LHCN-M2 (cell line): ENCODE results near the gene CBLIF. TPM values are rescaled to one million over a fixed set of nuclear protein-coding genes. Genes with fewer than 3 reads are reported as not detected.
"Not testable (repeated sequence)": the region's sequence is repeated elsewhere in the genome, so short reads cannot be mapped to it uniquely, and the experiment has no call there.

Experiments used
- DNase-seq: peaks from one replicate; pipeline ENCODE4 v3.0.0-alpha.2; 2012; ENCODE audit warnings: low read depth
- total RNA-seq: library from RNA; depleted of rRNA; stranded (reverse); fragments of >200 nt; gene quantifications from 2 replicates; pipeline ENCODE4 v1.2.3, GENCODE V29; 2014; rRNA removed

The CBLIF gene
- total RNA-seq, 1 experiment from 2014 or later = not detected

DNA sequence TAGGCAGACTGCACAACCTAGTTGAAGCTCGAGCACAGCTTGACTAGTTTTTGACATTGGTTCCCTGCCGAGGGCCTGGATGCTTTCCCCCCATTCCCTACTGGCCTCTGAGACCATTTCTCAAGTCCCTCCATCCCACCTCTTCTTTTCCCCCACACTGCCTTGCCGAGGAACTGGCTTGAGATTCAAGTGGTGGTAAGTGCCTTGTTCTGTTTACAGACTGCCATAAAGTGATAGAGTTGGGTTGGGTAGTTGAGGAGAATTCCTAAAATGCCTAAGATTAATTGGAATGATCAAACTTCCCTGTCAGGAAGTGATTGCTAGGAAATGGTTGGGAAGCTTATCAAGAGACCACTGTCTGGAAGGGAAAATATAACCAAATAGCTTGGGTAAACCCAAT is 50.9 kb downstream of the CBLIF start:
- no peak for DNase-seq

DNA sequence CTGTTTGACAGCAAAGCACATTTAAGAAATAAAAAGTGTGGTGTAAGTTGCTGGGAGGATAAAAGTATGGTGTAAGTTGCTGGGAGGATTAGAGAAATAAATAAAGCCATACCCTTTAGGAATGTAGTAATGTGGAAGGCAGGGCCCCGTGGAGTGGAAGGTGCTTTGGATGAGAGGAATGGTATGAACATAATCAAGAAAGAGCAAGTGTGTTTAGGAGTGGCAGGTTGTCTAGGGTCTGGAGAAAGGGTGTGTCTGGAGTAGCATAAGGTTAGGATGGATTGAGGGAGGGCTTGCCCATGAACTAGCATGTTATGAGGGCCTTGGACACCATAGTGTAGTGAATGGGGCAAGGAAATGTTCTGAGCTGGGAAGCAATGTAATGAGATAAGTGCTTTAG is 52.8 kb downstream of the CBLIF start:
- DNase-seq = no peak

DNA sequence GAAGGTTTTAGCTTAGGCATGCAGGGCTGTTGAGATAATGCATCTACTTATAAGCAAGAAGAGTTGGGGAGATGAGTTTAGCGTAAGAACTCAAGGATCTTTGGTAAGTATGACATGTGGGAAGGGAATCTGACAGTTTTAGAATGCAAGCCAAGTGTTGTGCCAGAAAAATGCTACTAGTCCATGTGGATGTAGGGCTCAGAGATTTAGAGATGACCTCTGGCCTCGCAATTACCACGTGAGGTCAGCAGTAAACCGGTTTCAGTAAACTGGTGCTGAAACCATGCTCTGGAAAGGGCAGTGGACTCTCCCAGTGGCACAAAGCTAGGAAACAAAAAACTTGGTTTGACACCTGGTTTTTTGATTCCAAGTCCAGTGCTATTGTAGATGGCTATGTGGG is 53.7 kb downstream of the CBLIF start:
- DNase-seq = no peak

DNA sequence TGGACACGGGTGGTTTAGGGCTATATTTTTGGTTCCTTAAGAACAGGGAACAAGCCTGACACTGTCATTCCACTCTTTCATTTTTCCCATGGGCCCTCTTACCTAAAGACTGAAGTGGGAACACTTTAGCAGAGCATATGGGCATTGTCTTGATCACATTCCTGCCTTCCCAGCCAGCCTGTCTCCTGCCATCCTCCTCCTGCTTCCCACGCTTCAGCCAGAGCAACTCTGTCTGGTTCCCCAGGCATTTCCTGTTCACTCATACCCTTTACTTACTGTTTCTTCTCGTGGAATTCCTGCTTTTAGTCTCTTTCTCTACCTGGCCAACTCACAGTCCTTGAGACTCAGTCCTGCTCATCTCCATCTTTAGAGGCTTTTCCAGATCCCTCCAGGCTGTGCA is 57.5 kb downstream of the CBLIF start:
- peak; percentile 17 for DNase-seq

DNA sequence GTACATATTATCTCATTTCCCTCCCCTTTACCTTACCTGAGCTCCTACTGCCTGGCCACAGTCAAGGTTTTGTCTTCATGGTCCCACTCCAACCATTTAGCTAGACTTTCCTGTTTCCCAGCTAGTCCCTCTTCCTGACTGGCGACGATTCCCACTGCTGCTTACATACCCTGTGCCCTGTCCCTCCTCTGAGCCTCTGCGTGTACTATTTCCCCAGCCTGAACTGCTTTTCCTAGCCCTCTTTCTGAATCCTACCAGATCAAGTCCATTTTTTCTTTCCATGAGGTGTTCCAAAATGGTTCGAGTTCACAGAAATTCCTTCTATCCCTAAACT is 58.1 kb downstream of the CBLIF start:
- no peak for DNase-seq

DNA sequence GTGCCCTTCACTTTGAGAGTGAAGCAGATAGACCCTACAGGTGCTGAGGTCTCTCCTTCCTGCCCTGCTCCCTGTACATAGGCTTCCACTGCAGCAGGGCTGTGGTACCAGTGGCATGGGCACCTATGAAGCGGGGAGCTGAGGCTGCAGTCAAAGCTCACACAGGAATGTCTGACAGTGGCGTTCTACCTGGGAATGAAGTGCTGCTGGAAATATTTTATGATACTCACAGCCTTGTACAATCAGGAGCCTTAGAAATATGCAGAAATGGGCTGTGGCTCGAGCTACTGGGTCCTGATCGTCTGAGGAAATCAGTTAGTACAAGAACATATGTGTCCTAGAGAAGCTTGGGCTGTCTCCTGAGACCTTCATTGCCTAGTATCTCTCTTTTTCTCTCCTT is 59.5 kb downstream of the CBLIF start:
- no peak for DNase-seq

DNA sequence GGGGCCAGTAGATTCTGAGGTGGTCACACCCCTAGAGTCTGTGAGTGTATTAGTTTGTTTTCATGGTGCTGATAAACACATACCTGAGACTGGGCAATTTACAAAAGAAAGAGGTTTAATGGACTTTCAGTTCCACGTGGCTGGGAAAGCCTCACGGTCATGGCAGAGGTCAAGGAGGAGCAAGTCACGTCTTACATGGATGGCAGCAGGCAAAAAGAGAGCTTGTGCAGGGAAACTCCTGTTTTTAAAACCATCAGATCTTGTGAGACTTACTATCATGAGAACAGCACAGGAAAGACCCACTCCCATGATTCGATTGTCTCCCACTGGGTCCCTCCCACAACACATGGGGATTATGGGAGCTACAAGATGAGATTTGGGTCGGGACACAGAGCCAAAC is 60.9 kb downstream of the CBLIF start:
- DNase-seq = not testable (repeated sequence)

DNA sequence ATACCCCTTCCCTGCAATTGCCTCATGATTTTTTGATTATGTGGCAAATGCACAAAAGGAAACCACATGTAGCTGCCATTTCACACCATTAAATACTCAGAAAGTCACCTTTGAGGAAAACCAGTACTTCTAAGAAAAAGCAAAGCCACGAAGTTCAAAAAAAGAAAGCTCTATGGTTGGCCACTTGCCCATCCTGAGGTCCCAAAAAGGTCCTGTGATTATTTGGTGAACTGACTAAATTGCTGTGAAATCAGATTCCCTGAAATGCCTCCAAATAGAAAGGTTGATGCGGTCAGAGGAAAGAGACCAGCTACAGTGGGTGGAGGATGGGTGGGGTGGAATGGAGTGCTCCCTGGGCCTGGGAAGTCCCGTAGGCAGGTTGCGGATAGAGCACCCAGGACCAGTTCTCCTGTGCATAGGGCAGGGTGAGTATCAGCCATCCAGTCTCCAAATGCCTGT is 61.6 kb downstream of the CBLIF start:
- no peak for DNase-seq

DNA sequence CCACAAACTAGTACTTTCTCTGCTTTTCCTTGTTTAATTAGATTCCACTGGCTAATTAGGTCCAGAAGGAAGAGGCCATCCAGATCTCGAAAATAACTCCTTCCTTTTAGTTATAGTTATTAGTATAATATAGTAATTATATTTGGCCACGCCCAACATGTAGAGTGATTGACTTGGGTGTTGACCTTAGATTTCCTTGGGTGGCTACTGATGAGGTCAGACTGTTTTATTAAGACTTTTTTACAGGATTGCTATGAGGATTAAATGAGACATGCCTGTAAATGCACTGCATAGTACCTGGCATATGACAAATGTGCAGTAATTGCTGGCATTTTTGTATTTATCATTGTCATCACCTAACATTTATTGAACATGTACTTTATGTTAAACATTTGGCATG is 63.2 kb downstream of the CBLIF start:
- DNase-seq = no peak

DNA sequence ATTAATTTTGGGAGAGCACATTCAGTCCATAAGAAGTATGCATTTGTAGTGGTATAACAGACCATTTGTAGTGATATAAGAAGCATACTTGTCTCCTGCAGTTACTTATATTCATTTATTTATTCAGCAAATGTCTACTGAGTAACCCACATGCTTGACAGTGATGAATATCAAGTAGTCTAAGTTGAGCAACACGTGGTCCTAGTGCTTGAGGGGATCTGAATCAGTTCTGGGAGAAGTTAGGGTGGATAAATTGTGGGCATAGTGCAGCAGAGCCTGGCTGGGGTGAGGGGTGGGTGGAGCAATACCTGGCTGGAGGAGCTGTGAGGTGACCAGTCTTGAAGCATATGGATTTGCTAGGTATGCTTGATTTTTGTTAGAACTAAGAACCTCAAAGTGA is 65.8 kb downstream of the CBLIF start:
- DNase-seq = no peak

Other genes starting within 250 kb of the CBLIF start
- gene OSBP, start 229.7 kb downstream of the CBLIF start, total RNA-seq = 13.0 and 17.9 TPM in 2 replicates
- 21.3 and 23.1 TPM in 2 replicates for gene PATL1, start 176.5 kb downstream of the CBLIF start, total RNA-seq
- gene OR10V1, start 131.7 kb downstream of the CBLIF start, total RNA-seq = not detected in 2 replicates
- gene STX3, start 90.1 kb downstream of the CBLIF start, total RNA-seq = 11.9 and 16.9 TPM in 2 replicates
- gene MRPL16, start 34.7 kb downstream of the CBLIF start, total RNA-seq = 39.6 and 48.0 TPM in 2 replicates
- gene TCN1, start 21.0 kb upstream of the CBLIF start, total RNA-seq = not detected in 2 replicates
- not detected in 2 replicates for gene OOSP3, start 33.3 kb upstream of the CBLIF start, total RNA-seq
- not detected in 2 replicates for gene OOSP1, start 92.9 kb upstream of the CBLIF start, total RNA-seq
- not detected in 2 replicates for gene OOSP4A, start 118.5 kb upstream of the CBLIF start, total RNA-seq
- not detected in 2 replicates for gene OOSP4B, start 171.7 kb upstream of the CBLIF start, total RNA-seq
- not detected in 2 replicates for gene OOSP2, start 194.9 kb upstream of the CBLIF start, total RNA-seq
- gene MS4A3, start 211.2 kb upstream of the CBLIF start, total RNA-seq = not detected in 2 replicates
- not detected in 2 replicates for gene MS4A2, start 243.2 kb upstream of the CBLIF start, total RNA-seq